ENCODE data around the gene ZFAND2A. TPM values are rescaled to one million over a fixed set of nuclear protein-coding genes. Genes with fewer than 3 reads are reported as not detected.
"Not testable (repeated sequence)": the region's sequence is repeated elsewhere in the genome, so short reads cannot be mapped to it uniquely, and the experiment has no call there.

Gene ZFAND2A
- total and polyA plus RNA-seq, 7 donors: 21.6 to 231 (median 28.2) TPM

DNA sequence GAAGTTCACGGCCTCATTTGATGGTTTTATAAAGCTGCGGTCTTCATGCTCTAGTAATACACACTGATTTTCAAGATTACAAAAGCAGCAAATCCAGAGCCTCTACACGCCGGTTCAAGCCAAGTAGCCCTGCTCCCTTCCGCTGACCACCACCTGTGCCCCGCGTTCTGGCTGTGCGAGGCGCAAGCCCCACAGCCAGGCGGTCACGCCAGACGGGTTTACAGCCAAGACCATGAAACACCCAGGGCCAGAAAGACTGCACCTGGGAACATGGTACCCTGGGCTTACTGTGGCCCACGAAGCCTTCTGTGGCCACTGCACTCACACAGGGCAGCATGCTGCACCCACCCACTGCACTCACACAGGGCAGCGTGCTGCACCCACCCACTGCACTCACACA is 38.5 kb downstream of the ZFAND2A start:
- no peak for TF ChIP-seq POLR2A (IDR thresholded peaks at IDR 0.05)
- no peak for TF ChIP-seq POLR2AphosphoS5 (IDR thresholded peaks at IDR 0.05)
- TF ChIP-seq EP300 (IDR thresholded peaks at IDR 0.05): no peak
- TF ChIP-seq, protein P1, sequence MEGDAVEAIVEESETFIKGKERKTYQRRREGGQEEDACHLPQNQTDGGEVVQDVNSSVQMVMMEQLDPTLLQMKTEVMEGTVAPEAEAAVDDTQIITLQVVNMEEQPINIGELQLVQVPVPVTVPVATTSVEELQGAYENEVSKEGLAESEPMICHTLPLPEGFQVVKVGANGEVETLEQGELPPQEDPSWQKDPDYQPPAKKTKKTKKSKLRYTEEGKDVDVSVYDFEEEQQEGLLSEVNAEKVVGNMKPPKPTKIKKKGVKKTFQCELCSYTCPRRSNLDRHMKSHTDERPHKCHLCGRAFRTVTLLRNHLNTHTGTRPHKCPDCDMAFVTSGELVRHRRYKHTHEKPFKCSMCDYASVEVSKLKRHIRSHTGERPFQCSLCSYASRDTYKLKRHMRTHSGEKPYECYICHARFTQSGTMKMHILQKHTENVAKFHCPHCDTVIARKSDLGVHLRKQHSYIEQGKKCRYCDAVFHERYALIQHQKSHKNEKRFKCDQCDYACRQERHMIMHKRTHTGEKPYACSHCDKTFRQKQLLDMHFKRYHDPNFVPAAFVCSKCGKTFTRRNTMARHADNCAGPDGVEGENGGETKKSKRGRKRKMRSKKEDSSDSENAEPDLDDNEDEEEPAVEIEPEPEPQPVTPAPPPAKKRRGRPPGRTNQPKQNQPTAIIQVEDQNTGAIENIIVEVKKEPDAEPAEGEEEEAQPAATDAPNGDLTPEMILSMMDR (IDR thresholded peaks at IDR 0.05): no peak
- intact Hi-C loops (cut with DNase I): no loop called here
- Histone ChIP-seq H3K4me1 (peaks cover 0 to 25% (median 23%) of the 10 kb centered on the region in 4 donors), H3K27ac (no peak overlapping the region), H3K4me3 (no peak overlapping the region), H3K9me3 (no peaks in the 10 kb centered on the region), H3K27me3 (no peaks in the 10 kb centered on the region), H3K36me3 (peaks cover 0 to 5% (median 1%) of the 10 kb centered on the region in 4 donors)
- 85 to 97% methylated on average over 14 of the region's 14 CpGs for WGBS, 2 donors
- DNase-seq: no peak

- Histone ChIP-seq H3K9me3 (no peaks in the 10 kb centered on the region), H3K27me3 (no peaks in the 10 kb centered on the region), H3K4me3 (no peak overlapping the region), H3K4me1 (peaks cover 0 to 25% (median 23%) of the 10 kb centered on the region in 4 donors), H3K27ac (no peak overlapping the region), H3K36me3 (peaks cover 0 to 3% (median 1%) of the 10 kb centered on the region in 4 donors)
- TF ChIP-seq, protein P1 (IDR thresholded peaks at IDR 0.05): no peak
- no peak for TF ChIP-seq EP300 (IDR thresholded peaks at IDR 0.05)
- TF ChIP-seq POLR2A (IDR thresholded peaks at IDR 0.05): no peak
- TF ChIP-seq POLR2AphosphoS5 (IDR thresholded peaks at IDR 0.05): no peak
- 94 to 95% methylated on average over 22 of the region's 22 CpGs for WGBS, 2 donors
- intact Hi-C loops (cut with DNase I): no loop called here
- no peak for DNase-seq
Observed at GRCh38 chr7:1120791-1121190, 39.2 kb downstream of the ZFAND2A start.

DNA sequence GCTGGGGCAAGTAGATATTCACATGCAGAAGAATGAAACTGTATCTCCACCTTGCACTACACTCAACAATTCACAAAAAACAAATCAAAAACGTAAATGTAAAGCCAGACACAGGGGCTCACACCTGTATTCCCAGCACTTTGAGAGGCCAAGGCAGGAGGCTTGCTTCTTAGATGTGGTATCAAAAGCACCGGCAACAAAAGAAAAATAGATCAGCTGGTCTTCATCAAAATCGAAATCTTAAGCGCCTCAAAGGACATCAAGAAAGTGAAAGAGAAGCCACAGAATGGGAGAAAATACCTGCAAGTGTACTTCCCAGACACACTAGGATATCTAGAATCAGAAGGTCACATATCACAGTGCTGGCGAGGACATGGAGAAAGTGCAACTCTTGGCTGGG is 40.8 kb downstream of the ZFAND2A start:
- Histone ChIP-seq H3K36me3 (no peaks in the 10 kb centered on the region), H3K4me1 (peaks cover 0 to 15% (median 13%) of the 10 kb centered on the region in 4 donors), H3K27ac (no peak overlapping the region), H3K9me3 (no peaks in the 10 kb centered on the region), H3K27me3 (no peaks in the 10 kb centered on the region), H3K4me3 (no peak overlapping the region)
- 82 to 88% methylated on average over 5 of the region's 5 CpGs for WGBS, 2 donors
- TF ChIP-seq, protein P1 (IDR thresholded peaks at IDR 0.05): no peak
- no peak for TF ChIP-seq POLR2A (IDR thresholded peaks at IDR 0.05)
- DNase-seq: no peak
- intact Hi-C loops (cut with DNase I): no loop called here

DNA sequence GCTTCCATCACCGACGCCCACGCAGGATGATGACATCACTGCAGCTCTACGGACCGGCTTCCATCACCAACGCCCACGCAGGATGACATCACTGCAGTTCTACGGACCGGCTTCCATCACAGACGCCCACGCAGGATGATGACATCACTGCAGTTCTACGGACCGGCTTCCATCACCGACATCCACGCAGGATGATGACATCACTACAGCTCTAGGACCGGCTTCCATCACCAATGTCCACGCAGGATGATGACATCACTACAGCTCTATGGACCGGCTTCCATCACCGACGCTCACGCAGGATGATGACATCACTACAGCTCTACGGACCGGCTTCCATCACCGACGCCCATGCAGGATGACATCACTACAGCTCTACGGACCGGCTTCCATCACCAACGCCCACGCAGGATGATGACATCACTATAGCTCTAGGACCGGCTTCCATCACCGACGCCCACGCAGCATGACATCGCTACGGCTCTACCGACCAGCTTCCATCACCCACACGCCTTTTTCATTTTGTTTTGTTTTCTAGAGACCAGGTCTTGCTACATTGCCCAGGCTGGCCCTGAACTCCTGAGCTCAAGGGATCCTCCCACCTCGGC is 42.6 kb downstream of the ZFAND2A start:
- 95 to 97% methylated on average over 38 of the region's 38 CpGs for WGBS, 2 donors
- DNase-seq: no peak
- H3K4me1 ChIP-seq: no peaks in the 10 kb centered on the region
- no peaks in the 10 kb centered on the region for H3K27me3 ChIP-seq
- intact Hi-C loops (cut with DNase I): no loop called here
- H3K4me3 ChIP-seq: no peak overlapping the region
- peaks cover 0 to 6% (median 0%) of the 10 kb centered on the region in 4 donors for H3K36me3 ChIP-seq
- TF ChIP-seq, protein P1 (IDR thresholded peaks at IDR 0.05): no peak
- TF ChIP-seq POLR2A (IDR thresholded peaks at IDR 0.05) (no peak), EP300 (IDR thresholded peaks at IDR 0.05) (no peak), POLR2AphosphoS5 (IDR thresholded peaks at IDR 0.05) (no peak)
- no peaks in the 10 kb centered on the region for H3K9me3 ChIP-seq
- H3K27ac ChIP-seq: no peak overlapping the region

DNA sequence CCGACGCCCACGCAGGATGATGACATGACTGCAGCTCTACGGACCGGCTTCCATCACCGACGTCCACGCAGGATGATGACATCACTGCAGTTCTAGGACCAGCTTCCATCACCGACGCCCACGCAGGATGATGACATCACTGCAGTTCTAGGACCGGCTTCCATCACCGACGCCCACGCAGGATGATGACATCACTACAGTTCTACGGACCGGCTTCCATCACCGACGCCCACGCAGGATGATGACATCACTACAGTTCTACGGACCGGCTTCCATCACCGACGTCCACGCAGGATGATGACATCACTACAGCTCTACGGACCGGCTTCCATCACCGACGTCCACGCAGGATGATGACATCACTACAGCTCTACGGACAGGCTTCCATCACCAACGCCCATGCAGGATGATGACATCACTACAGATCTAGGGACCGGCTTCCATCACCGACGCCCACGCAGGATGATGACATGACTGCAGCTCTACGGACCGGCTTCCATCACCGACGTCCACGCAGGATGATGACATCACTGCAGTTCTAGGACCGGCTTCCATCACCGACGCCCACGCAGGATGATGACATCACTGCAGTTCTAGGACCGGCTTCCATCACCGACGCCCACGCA is 43.5 kb downstream of the ZFAND2A start:
- DNase-seq; H3K27ac ChIP-seq; intact Hi-C loops (cut with DNase I); H3K9me3 ChIP-seq; H3K4me1 ChIP-seq; H3K36me3 ChIP-seq; H3K4me3 ChIP-seq; H3K27me3 ChIP-seq: not testable (repeated sequence)
- 92 to 97% methylated on average over 32 to 49 of the region's 49 CpGs for WGBS, 2 donors

GRCh38 chr7:1115171-1116045 is 44.6 kb downstream of the ZFAND2A start:
- H3K27ac ChIP-seq; intact Hi-C loops (cut with DNase I); H3K36me3 ChIP-seq; H3K27me3 ChIP-seq; H3K9me3 ChIP-seq; DNase-seq; H3K4me3 ChIP-seq; H3K4me1 ChIP-seq: not testable (repeated sequence)
- WGBS, 2 donors: 92 to 97% methylated on average over 44 of the region's 44 CpGs

All from sigmoid colon (tissue), 7 donors.